GM19372 (cell line): ENCODE results near the gene PPP4C.
"Not testable (repeated sequence)": the region's sequence is repeated elsewhere in the genome, so short reads cannot be mapped to it uniquely, and the experiment has no call there.

Source experiments
- ATAC-seq: cut with Tn5 transposase; IDR thresholded peaks from one replicate; pipeline ENCODE4 v1.9.1; 2021; ENCODE audit warnings: mild to moderate bottlenecking, low read depth, moderate library complexity; ENCODE audit not compliant: unreplicated experiment

Gene PPP4C

GRCh38 chr16:30075503-30076275 is at the start of gene PPP4C:
TSS of gene PPP4C (plus strand) at chr16:30075994. CDS start at chr16:30076378, 384 bp downstream.
- ATAC-seq = peak; percentile 85

DNA sequence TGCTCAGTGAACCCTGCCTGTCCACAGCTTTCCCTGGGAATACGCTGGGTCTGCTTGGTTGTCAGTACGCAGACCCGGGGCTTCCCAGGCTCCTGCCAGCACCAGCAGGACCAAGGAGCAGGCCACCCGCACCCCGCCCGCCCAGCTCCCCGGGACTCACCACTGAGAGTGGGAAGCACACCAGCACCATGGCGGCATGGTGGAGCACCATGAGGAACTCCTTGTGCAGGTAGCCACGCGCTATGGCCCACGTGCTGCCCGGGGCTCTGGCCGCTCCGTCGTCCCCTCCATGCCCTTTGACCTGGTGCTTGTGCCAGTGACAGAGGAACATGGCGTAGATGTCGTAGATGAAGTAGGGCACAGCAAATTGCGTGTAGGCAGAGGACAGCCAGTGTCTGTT is 49.3 kb upstream of the PPP4C start:
- ATAC-seq = no peak

DNA sequence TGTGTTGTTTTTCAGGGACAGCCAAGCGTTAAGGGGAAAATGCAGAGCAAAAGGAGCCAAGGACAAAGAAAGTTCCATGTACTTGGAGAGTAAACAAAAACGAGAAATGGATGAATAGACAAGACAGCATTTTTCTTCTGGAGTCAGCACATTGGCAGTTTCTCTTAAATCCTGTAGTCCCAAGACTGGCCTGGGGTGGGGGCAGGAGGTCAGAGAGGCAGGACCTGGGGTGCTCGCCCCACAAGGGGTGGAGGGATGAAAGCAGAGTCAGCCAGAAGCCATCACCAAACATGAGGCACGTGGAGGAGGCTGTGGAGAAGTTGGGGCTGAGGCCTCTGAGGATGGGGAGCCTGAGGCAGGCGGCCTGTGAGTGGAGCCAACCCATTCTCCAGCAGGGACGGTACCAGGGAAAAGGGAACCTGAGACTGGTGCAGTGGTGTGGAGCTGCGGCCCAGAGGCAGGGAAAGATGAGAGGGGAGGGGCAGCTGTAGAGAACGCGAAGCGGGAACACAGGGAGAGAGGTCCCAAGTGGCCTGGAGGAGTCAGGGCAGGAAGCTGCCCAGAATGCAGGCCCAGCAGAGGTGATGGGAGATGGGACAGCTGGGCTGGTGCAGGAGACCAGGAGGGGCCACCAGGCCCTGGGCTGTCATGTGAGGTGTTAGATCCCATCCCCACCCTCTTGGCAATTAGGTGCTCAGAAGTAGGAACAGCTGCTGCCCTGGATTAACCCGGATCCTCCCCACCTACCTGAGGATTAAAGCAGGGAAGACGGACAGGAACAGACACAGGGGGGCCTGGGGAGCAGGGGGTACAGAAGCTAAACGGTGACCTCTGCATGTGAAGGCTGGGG is 48.0 kb upstream of the PPP4C start:
- ATAC-seq = no peak

DNA sequence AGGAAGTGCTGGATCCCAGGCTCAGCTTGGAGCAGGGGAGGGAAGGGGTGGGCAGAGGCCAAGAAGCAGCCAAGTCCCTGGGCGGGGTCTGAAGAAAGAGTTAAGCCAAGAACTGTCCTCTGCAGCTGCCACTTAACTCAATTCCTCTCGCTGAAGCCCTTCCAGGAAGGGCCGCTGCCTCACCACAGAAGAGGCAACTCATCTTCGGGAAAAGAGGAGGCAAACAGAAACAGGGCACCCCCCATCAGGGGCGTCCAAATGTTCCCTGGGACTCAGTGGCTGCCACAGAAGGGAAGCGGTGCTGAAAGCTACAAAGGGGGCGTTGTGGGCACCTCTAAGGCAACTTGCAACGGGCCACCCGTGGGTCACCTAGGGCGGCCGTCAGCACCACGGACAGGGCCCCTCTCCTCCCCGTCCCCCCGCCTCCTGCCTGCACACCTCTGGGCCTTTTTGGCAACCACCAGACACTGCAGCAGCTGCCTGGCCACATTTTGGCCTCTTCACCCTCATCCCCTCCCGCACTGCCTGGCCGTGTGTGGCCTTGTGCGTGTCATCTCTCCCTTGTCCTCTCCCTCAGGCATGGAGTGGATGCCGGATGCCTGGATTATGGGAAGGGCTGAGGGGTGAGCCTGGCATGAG is 47.2 kb upstream of the PPP4C start:
- no peak for ATAC-seq

DNA sequence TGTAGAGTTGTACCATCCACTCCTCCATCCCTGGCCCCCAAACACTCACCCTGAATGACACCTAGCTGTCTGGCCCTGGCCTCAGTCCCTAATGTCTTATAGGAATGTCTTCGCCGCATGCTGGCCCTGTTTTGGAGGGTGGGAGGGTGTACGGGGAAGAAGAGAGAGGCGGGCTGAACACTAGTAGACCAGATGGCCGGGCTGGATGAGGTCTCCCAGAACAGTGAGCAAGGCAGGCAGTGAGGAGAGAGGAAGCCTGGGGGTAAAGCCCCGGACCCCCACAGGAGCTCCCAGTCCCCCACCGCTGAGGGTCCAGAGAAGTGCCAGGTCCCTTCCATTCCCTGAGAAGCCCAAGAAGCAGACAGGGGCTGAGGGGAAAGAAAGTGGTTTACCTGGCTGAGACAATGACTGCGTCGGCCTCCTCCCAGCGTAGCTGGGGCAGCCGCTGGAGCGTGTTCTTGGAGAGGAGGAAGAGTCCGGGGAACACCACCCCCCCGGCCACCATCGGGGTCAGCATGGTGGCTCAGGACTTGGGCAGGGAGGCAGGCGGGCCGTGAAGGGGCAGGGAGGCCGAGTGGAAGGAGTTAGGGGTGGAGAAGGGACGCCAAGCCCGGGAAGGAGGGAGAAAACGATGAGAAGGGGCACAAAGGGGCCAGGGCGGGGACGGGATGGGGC is 45.6 kb upstream of the PPP4C start:
- ATAC-seq = no peak

- ATAC-seq = no peak
Observed at GRCh38 chr16:30030841-30031413, 44.9 kb upstream of the PPP4C start, which contains the start of gene TLCD3B. TSS of gene TLCD3B (minus strand) at chr16:30031271. CDS start at chr16:30030527, 744 bp downstream.

DNA sequence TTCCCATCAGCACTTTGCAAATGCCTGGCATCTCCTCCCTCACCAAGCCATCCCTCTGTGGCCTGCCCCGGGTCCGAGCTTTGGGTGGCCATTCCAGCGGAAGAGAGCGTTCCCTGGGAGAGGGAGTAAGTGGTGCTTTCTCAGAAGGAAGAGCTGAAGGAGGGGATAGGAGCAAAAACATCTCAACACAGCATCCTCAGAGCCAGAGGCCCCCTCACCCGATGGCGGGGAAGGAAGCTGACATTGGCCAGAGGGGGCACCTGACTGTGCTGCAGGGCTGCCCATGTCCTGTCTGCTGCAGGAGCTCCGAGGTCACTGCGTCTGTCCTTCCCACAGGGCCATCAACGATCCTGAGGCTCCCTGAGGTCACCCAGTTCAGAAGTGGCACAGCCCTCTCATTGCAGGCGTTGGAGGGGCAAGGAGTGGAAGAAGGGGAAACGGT is 44.3 kb upstream of the PPP4C start:
- no peak for ATAC-seq

DNA sequence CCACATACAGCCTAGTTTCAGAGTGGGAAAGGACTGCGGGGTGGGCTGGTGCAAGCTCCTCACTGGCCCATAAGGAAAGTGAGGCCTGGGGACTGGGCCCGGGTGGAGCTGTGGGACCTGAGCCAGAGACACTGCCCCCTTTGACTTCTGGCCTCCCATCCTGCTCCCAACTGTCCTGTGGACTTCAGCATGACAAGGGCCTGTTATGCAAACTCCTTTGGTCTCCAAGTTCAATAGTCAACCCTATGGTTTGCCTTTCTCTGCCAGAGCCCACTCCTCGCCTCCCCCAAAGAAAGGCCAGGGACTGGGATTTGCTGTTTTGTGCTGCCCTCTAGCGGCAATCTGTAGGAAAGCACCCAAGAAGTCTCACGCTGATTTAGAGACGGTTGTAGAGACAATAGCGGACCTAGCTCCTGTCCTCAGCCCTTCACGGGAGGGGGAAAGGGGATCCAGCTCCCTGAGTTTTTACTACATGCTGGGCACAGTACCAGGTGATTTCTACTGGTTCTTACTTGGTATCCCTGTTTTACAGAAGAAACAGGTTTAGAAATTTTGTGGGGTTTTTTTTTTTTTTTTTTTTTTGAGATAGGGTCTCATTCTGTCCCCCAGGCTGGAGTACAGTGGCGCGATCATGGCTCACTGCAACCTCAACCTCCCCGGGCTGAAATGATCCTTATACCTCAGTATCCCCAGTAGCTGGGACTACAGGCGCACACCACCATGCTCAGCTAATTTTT is 43.5 kb upstream of the PPP4C start:
- no peak for ATAC-seq

- no peak for ATAC-seq
Observed at GRCh38 chr16:30033270-30033669, 42.5 kb upstream of the PPP4C start.

DNA sequence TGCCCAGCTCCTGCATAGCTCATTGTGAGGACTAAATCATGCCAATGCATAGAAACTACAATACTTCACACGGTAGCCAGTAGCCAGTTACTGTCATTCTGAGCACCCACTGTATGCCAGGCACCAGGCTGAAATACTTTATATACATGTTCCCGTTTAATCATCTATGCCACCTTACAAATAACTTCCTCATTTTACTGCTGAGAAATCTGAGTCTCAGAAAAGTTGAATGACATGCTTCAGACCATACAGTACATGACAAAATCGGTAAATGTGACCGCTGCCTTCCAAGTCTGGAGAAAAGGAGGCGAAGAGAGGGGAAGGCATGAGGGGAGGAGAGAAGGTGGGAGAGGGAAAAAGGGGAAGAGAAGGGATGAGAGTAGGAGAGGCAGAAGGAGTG is 35.6 kb upstream of the PPP4C start:
- ATAC-seq = no peak

- not testable (repeated sequence) for ATAC-seq
Observed at GRCh38 chr16:30040690-30041089, 35.1 kb upstream of the PPP4C start.

DNA sequence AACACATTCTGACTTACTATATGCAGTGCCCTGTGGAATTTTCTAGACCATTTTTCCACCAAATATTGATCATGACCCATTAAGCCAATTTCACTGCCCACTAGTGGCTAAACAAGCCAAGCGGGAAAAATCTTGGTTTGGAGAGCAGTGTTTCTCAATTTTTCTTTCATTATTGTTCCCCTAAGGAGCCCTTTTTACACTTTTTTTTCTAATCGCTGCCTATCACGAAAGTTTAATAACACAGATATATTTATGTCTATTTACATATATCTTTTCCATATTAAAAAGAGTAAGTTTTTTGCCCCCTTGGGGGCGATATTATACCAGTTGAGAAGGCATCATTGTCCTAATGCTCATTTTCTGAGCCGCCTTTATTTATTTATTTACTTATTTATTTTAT is 34.0 kb upstream of the PPP4C start:
- no peak for ATAC-seq

GRCh38 chr16:30046178-30046577 is 29.6 kb upstream of the PPP4C start:
- no peak for ATAC-seq

- ATAC-seq = no peak
Observed at GRCh38 chr16:30046588-30046987, 29.2 kb upstream of the PPP4C start.

- ATAC-seq = no peak
Observed at GRCh38 chr16:30049871-30050270, 25.9 kb upstream of the PPP4C start.

GRCh38 chr16:30051518-30051917 is 24.3 kb upstream of the PPP4C start:
- ATAC-seq = no peak

DNA sequence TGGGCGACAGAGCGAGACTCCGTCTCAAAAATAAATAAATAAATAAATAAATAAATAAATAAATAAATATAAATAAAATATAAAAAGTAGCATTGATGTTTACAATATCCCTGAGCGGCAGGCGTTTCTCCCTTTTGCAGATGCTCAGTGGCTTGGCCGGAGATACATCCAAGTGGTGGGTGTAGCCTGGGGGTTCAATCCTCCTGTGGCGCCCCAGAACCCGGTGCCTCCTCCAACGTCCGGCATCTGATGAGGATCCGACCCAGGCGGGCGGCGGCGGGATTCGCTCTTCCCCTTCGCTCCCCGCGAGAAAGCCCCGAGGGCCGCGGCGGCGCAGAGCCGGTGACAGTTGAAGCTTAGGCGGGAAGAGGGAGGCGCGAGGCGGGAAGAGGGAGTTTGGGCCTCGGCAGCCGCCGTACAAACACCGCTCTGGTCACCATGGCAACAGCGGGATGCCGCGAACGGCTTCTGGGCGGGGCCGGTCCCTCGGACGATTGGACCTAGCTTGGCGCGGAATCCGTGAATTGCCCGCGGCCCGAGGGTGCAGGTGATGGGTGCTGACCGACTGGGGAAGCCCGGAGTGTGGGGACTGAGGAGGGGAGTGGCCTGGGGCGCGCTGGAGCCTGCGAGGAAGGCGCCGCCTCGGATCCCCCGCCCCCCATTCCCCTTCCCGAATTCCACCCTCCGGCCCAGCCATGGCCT is 23.0 kb upstream of the PPP4C start:
- no peak for ATAC-seq

- no peak for ATAC-seq
Observed at GRCh38 chr16:30053376-30054015, 22.3 kb upstream of the PPP4C start.
